Mammary epithelial cell (primary cell): ENCODE data around the gene DOCK1.

Experiments
- CTCF ChIP-seq, 2 donors: IDR thresholded peaks in 1 of 2; conservative IDR thresholded peaks in 1 of 2; 2 replicates each; pipeline ENCODE4 v1.5.1; 2011 to 2012; ENCODE audit warnings: inconsistent platforms in 2 of 2, low read length in 2 of 2, mild to moderate bottlenecking in 2 of 2, control low read depth in 1 of 2, low read depth in 1 of 2; ENCODE audit not compliant: insufficient read depth in 1 of 2; ENCODE audit errors: extremely low read depth in 1 of 2
- EZH2 ChIP-seq: IDR thresholded peaks from 2 replicates; pipeline ENCODE4 v1.6.1; 2012; ENCODE audit warnings: low read length, inconsistent platforms, borderline replicate concordance

DNA sequence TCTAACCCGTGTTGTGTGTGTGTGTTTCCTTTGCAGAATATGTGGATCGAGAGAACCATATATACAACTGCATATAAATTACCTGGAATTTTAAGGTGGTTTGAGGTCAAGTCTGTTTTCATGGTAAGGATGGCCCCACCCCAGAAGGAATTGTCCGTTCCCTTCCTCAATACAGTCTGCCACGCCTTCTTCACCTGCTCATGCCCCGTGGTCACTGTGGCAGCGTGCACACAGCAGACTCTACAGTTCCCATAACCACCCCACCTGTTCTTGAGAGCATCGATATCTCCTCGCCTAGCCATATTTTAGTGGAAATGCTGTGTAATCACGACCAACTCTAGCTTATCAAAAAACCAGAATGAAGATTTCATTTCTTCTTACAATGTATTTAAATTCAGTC, 509.9 kb downstream of the DOCK1 start:
- TF ChIP-seq CTCF (conservative IDR thresholded peaks at IDR 0.05 in 1 of 2, IDR thresholded peaks at IDR 0.05 in 1 of 2; ENCODE audit: extremely low read depth in 1 of 2, insufficient read depth in 1 of 2, low read depth in 1 of 2, low read length in 2 of 2) (no peak), EZH2 (no peak)
